HG02884 (cell line): ENCODE measurements around the gene TEX2.

ENCODE experiments used
- ATAC-seq: cut with Tn5 transposase; IDR thresholded peaks from one replicate; pipeline ENCODE4 v1.9.1; 2021; ENCODE audit warnings: mild to moderate bottlenecking, moderate library complexity; ENCODE audit not compliant: unreplicated experiment

TEX2 gene

GRCh38 chr17:64164596-64165285, 98.3 kb downstream of the TEX2 start:
- no peak for ATAC-seq

DNA sequence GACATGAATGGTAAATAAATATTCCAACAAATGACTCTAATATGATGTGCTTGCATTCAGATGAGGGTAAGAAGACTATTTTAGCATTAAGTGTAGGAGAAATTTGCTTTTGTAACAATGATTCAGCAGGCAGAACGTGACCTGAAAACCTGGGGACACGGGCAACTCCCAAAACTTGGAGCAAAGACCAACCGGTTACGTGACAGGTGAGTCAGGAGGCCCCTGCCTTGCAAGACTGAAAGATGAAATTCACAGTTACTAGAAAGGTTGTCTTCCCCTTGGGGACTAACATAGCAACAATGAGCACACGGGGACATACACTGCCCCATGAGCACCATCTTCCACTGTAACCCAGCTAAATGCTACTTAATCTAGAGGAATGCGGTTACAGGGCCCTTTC, 99.6 kb downstream of the TEX2 start:
- no peak for ATAC-seq

DNA sequence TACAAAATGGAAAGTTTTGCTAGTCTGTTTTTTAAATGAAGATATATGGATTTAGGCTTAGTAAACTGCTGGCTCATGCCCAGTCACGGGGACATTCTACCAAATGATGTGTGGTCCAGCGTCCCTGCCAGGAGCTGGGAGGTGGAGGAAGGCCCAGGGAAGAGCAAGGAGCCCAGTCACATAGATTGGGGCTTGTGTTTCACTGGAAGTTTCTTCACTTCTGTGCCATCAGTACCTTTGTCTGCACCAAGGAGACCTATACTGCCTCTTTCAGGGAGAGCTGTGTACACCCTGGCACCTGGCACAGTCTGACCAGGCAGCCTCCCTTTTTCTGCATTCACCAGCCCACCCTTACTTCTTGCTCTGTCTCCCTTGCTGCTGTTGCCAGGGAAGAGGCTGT, 100.5 kb downstream of the TEX2 start:
- ATAC-seq: no peak

DNA sequence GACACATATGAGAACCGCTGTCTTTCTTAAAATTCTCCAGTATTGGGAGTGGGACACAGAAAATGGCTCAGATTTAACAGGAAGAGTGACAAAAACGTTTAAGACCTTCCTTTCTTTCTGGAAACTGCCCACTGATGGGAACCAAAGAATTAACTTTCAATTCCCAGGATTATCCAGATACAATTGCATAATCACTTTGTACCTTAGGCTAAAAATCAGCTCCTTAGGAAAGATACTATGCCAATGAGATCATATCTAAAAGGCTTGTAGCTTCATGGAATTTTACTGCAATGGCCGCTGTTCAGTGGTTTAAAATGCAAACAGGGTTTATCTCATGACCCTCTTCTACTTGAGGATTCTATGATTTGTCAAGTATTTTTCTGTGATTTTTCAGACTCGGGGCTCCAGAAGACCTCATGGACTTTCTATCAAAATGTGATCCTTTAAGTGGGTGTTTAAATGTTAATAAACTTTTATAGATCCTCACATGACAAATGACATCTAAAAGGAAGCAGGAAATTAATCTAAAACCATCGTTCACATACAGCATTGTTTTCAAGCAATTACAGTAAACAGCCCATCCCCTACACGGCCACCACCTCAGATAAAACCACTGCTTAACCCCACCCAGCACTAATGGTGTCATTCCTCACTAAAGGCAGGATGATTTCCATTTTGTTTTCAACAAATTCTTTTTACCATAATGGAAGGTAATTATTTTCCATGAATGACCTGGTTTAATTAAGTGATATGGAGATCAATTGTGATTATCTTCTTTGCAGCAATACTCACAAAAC, 101.5 kb downstream of the TEX2 start:
- no peak for ATAC-seq

DNA sequence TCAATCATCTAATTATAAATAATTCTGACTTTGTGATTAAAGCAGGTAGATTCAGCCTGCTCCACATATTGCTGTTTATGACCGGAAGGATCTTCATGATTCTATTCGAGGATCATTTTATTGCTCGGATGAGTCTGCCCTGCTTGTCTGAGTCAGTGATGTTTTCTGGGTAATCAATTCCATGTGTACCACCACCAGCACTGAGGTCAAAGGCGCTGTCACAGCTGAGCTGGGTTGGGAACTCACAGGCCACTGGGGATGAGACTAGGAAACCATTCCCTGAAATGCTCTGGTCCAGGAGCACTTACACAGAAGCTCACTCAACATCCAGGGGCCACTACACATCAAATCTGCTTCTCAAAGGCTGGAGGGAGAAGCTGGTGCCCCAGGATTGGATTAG, 102.7 kb downstream of the TEX2 start:
- no peak for ATAC-seq

DNA sequence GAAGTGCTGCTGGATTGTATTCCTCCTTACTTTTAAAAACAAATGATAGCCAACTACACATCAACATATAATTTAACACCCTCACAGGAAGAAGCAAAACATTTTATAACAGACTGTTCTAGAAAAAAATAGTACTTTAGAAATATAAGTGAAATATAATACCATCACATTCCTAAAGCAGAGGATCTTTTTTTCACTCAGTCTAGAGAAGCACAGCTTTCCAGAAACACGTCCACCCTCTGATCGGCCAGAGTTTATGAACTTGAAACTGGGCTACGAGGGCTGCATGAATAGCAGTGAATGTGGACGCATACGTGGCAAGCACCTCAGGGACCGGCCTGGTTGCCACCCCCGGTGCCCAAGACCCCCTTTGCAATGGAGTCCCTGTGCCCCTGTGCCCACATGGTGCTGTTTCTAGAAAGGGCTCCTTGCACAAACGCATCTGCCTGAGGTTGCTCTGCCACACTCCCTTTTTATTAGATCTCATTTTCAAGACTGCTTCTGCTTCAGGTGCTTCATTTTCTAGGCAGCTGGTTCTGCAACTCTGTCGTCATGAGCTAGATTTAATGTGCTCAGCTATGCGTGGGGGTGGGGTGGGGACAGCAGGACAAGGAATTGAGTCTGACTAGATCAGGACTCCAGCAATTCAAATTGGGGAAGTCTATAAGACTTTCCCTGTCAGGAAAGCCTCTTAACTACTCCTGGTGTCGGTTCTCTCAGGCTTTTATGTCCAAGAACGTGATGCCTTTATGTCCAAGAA, 104.0 kb downstream of the TEX2 start:
- no peak for ATAC-seq

- no peak for ATAC-seq
Measured at GRCh38 chr17:64158406-64158805, 104.7 kb downstream of the TEX2 start.

GRCh38 chr17:64157669-64158180, 105.3 kb downstream of the TEX2 start:
- no peak for ATAC-seq

DNA sequence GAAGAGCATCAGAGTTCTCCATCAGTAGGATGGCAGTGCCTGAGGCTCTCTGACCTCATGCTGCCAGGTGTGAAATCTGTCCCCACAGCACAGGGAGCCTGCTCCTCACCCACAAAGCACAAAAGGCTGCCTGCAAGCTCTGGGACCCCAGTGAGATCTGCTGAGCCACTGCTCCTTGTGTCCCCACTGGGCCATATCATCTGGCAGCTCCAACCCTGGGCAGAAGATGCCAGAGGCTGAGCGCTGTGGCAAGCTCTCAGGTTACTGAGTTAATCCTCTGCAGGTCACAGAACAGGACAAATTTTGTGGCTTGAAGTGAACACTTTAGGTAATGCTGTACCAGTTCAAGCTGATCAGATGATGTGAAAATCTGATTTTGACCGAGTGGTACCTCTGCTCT, 106.4 kb downstream of the TEX2 start:
- ATAC-seq: no peak

GRCh38 chr17:64155751-64156544, 107.1 kb downstream of the TEX2 start:
- no peak for ATAC-seq

DNA sequence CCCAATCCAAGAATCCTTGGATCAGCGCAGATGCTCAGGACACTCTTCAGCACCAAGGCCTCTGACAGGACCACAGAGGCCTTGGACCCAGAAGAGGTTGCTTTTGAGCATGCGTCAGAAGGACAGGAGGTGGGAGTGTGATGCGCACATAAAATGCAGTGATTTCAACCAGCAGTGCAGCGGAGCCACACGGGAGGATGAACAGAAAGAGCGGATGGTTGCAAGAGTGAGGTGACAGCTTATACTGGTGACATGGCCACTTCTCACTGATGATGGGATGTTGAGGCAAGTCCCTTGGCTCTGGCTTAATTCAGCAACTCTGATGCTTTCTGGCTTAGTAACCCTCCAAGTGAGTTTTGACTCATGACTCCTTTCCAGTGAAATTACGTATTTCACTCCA, 107.9 kb downstream of the TEX2 start:
- no peak for ATAC-seq

DNA sequence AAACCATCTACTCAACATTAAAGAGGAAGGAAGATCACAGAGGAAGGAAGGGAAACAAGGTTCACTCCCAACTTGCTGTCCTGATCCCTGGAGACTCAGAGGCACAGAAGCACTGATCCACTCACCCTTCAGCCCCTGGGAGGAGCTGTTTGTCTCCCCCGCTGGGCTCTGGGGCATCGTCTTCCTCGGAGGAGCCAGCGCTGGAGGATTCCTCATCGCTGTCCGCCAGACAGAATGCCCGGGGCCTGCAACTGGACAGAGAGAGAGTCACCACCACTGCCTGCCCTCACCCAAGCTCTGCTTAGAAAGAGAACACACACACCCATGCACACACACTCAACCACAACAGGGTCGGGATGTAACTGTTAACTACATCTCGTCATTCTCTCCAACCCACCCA, 108.3 kb downstream of the TEX2 start:
- no peak for ATAC-seq

DNA sequence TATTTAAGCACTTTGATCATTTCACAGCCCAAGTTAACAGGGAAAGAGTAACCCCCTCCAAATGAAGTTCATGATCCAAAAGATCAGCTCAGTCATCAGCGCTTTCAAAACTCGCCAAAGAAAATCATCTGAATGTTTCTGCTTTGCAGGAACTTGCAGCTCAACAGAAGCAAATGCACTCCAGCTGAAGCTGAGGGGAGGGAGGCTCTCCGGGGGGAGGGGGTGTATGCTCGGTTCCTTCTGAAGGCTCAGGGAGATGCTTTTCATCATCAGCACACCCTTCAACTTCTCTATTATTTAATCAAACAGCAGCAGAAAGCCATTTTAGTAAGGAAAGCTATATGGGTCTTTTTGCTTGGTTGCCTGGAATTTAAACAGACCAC, 108.8 kb downstream of the TEX2 start:
- no peak for ATAC-seq

- ATAC-seq: no peak
Measured at GRCh38 chr17:64153565-64154312, 109.3 kb downstream of the TEX2 start.

- ATAC-seq: no peak
Measured at GRCh38 chr17:64152428-64153125, 110.5 kb downstream of the TEX2 start.

DNA sequence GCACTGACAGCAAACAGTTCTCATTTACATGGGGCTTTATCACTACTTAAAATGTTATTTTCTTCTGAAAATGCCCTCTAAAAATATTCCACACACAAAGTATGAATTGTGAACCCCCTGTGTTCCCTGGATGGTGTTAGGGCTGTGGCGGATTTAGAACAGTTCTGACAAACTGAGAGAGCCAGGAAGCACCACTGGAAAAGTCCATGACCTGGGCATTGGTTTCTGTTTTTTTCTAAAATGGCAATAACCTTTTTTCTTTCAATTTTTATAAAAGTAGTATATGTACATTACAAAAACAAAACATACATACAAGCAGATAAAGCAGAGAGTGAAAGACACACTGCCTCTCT, 112.1 kb downstream of the TEX2 start:
- no peak for ATAC-seq

GRCh38 chr17:64150237-64151015, 112.6 kb downstream of the TEX2 start:
- ATAC-seq: no peak

DNA sequence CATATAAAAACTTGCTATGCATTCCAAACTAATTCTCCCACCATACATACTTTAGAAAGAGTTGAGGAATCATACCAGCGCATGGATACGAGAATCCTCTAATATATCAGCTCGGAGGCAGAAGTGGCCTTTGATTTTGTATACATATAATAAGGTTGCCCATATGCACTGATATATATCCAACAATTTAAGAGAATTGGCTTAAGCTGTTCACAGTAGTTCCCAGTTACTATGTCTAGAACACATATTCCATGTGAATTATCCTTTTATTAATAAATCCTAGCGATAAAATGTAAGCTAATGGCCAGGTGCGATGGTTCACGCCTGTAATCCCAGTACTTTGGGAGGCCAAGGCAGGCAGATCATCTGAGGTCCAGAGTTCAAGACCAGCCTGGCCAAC, 113.9 kb downstream of the TEX2 start:
- no peak for ATAC-seq

DNA sequence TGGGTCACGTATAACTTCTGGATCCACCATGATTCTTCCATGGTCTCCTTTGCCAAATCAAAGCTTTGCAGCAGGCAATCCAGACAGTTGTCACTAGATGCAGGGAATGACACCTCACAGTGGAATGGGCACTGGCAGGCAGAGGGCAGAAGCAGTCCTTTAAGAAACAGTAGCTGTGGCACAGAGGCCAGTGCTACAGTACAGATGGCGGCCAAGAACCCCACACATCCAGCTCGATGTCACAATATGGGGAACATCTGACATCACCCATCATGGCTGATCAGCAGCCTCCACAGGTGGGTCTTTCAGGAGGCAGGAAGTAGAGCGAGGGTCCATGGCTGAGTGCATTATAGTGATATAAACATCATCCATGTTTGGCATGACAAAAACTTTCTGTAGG, 114.4 kb downstream of the TEX2 start:
- no peak for ATAC-seq
